Naive B cell (primary cell): ENCODE data around the gene SETD7. TPM values are rescaled to one million over a fixed set of nuclear protein-coding genes. Genes with fewer than 3 reads are reported as not detected.

Source experiments
- ATAC-seq, 2 donors: fragments of 150-1000 bp; cut with Tn5 transposase; 2 replicates each; pipeline ENCODE4 v1.10.0; 2021; ENCODE audit warnings: low read depth in 2 of 2, mild to moderate bottlenecking in 2 of 2, moderate library complexity in 2 of 2
- DNase-seq: peaks from one replicate; pipeline ENCODE4 v3.0.0; 2022
- H3K27ac Mint-ChIP-seq, 6 donors: one replicate each; pipeline ENCODE4 v1.8.0; 2020 to 2022; ENCODE audit warnings: mild to moderate bottlenecking in 6 of 6, mixed read lengths in 6 of 6, moderate library complexity in 5 of 6, inconsistent platforms in 2 of 6
- H3K27me3 Mint-ChIP-seq, 3 donors: one replicate each; pipeline ENCODE4 v1.8.0; 2021 to 2022; ENCODE audit warnings: mixed read lengths in 3 of 3, mild to moderate bottlenecking in 1 of 3
- H3K36me3 Mint-ChIP-seq, 2 donors: one replicate each; pipeline ENCODE4 v1.8.0; 2020 to 2022; ENCODE audit warnings: mixed read lengths in 2 of 2, inconsistent platforms in 1 of 2, mild to moderate bottlenecking in 1 of 2
- H3K4me1 Mint-ChIP-seq, 3 donors: one replicate each; pipeline ENCODE4 v1.8.0; 2020 to 2022; ENCODE audit warnings: mixed read lengths in 3 of 3, inconsistent platforms in 1 of 3, mild to moderate bottlenecking in 1 of 3, moderate library complexity in 1 of 3
- H3K4me3 Mint-ChIP-seq, 8 donors: one replicate each; pipeline ENCODE4 v1.8.0; 2020 to 2022; ENCODE audit warnings: mild to moderate bottlenecking in 8 of 8, mixed read lengths in 8 of 8, moderate library complexity in 8 of 8, inconsistent platforms in 2 of 8
- H3K9me3 Mint-ChIP-seq, 7 donors: one replicate each; pipeline ENCODE4 v1.8.0; 2020 to 2022; ENCODE audit warnings: mixed read lengths in 7 of 7, mild to moderate bottlenecking in 5 of 7, inconsistent platforms in 2 of 7, moderate library complexity in 1 of 7
- polyA plus RNA-seq, 6 donors: library from polyadenylated mRNA; unstranded; fragments of 300-500 nt; fragmentation: Illumina TruSeq; gene quantifications; one replicate each; pipeline ENCODE4 v1.2.3, GENCODE V29; 2021; ENCODE audit warnings: low read depth in 6 of 6

Gene SETD7
- polyA plus RNA-seq, 6 donors from 2014 or later = 6.2 to 18.2 (median 11.9) TPM

GRCh38 chr4:139508581-139509237, 47.3 kb downstream of the SETD7 start:
- H3K27me3 Mint-ChIP-seq = no peaks in the 10 kb centered on the region
- no peaks in the 10 kb centered on the region for H3K4me1 Mint-ChIP-seq
- peak overlapping the region in 2 of 6 donors; percentile 53 to 89 for H3K27ac Mint-ChIP-seq
- peaks cover 0 to 6% (median 4%) of the 10 kb centered on the region in 7 donors for H3K9me3 Mint-ChIP-seq
- H3K36me3 Mint-ChIP-seq = peaks cover 12 to 17% of the 10 kb centered on the region in 2 donors
- DNase-seq (no peak), ATAC-seq (no peak)
- no peak overlapping the region for H3K4me3 Mint-ChIP-seq

- no peak for ATAC-seq
- no peaks in the 10 kb centered on the region for H3K27me3 Mint-ChIP-seq
- peaks cover 15 to 19% of the 10 kb centered on the region in 2 donors for H3K36me3 Mint-ChIP-seq
- H3K27ac Mint-ChIP-seq = peak overlapping the region in 3 of 6 donors; percentile 4 to 66 (median 10)
- H3K4me3 Mint-ChIP-seq = no peak overlapping the region
- peaks cover 0 to 7% (median 5%) of the 10 kb centered on the region in 7 donors for H3K9me3 Mint-ChIP-seq
- H3K4me1 Mint-ChIP-seq = peaks cover 0 to 5% (median 0%) of the 10 kb centered on the region in 3 donors
- DNase-seq = no peak
Measured at GRCh38 chr4:139506774-139507173, 49.2 kb downstream of the SETD7 start.

- Mint-ChIP-seq H3K9me3 (peaks cover 0 to 7% (median 5%) of the 10 kb centered on the region in 7 donors), H3K4me1 (peaks cover 0 to 5% (median 0%) of the 10 kb centered on the region in 3 donors), H3K36me3 (peaks cover 9 to 11% of the 10 kb centered on the region in 2 donors), H3K27ac (no peak overlapping the region), H3K27me3 (no peaks in the 10 kb centered on the region), H3K4me3 (no peak overlapping the region)
- no peak for DNase-seq
- ATAC-seq = no peak
Measured at GRCh38 chr4:139503622-139504166, 52.3 kb downstream of the SETD7 start.

GRCh38 chr4:139501927-139502899, 53.8 kb downstream of the SETD7 start:
- Mint-ChIP-seq H3K36me3 (peaks cover 7 to 9% of the 10 kb centered on the region in 2 donors), H3K27ac (peak overlapping the region in 2 of 6 donors; percentile 7 to 12), H3K4me3 (peak overlapping the region in 1 of 8 donors; percentile 68), H3K9me3 (peaks cover 0 to 7% (median 5%) of the 10 kb centered on the region in 7 donors), H3K27me3 (peaks cover 0 to 4% (median 0%) of the 10 kb centered on the region in 3 donors), H3K4me1 (peaks cover 0 to 5% (median 0%) of the 10 kb centered on the region in 3 donors)
- DNase-seq = no peak
- ATAC-seq = no peak

GRCh38 chr4:139501527-139501926, 54.5 kb downstream of the SETD7 start:
- DNase-seq (no peak), ATAC-seq (no peak)
- Mint-ChIP-seq H3K9me3 (peaks cover 0 to 7% (median 5%) of the 10 kb centered on the region in 7 donors), H3K4me3 (no peak overlapping the region), H3K4me1 (peaks cover 0 to 5% (median 0%) of the 10 kb centered on the region in 3 donors), H3K27ac (no peak overlapping the region), H3K27me3 (peaks cover 0 to 4% (median 0%) of the 10 kb centered on the region in 3 donors), H3K36me3 (peaks cover 7 to 9% of the 10 kb centered on the region in 2 donors)

GRCh38 chr4:139501117-139501516, 54.9 kb downstream of the SETD7 start:
- peaks cover 7 to 9% of the 10 kb centered on the region in 2 donors for H3K36me3 Mint-ChIP-seq
- DNase-seq (no peak), ATAC-seq (no peak)
- peak overlapping the region in 1 of 6 donors; percentile 29 for H3K27ac Mint-ChIP-seq
- H3K4me1 Mint-ChIP-seq = peaks cover 0 to 5% (median 0%) of the 10 kb centered on the region in 3 donors
- H3K9me3 Mint-ChIP-seq = peaks cover 0 to 7% (median 5%) of the 10 kb centered on the region in 7 donors
- no peak overlapping the region for H3K4me3 Mint-ChIP-seq
- H3K27me3 Mint-ChIP-seq = peaks cover 0 to 4% (median 0%) of the 10 kb centered on the region in 3 donors

- no peak overlapping the region for H3K4me3 Mint-ChIP-seq
- H3K27me3 Mint-ChIP-seq = peaks cover 0 to 4% (median 0%) of the 10 kb centered on the region in 3 donors
- H3K27ac Mint-ChIP-seq = no peak overlapping the region
- peaks cover 6 to 7% of the 10 kb centered on the region in 2 donors for H3K36me3 Mint-ChIP-seq
- no peak for ATAC-seq
- DNase-seq = no peak
- H3K4me1 Mint-ChIP-seq = peaks cover 0 to 5% (median 0%) of the 10 kb centered on the region in 3 donors
- H3K9me3 Mint-ChIP-seq = peaks cover 0 to 6% (median 2%) of the 10 kb centered on the region in 7 donors
Measured at GRCh38 chr4:139499186-139499585, 56.8 kb downstream of the SETD7 start.

GRCh38 chr4:139493176-139493575, 62.8 kb downstream of the SETD7 start:
- ATAC-seq = no peak
- Mint-ChIP-seq H3K27ac (no peak overlapping the region), H3K36me3 (no peaks in the 10 kb centered on the region), H3K9me3 (peaks cover 0 to 1% (median 0%) of the 10 kb centered on the region in 7 donors), H3K4me3 (no peak overlapping the region), H3K4me1 (no peaks in the 10 kb centered on the region), H3K27me3 (peaks cover 0 to 4% (median 0%) of the 10 kb centered on the region in 3 donors)
- no peak for DNase-seq

GRCh38 chr4:139492429-139492828, 63.6 kb downstream of the SETD7 start:
- H3K4me3 Mint-ChIP-seq = no peak overlapping the region
- peaks cover 0 to 1% (median 0%) of the 10 kb centered on the region in 7 donors for H3K9me3 Mint-ChIP-seq
- ATAC-seq = no peak
- no peaks in the 10 kb centered on the region for H3K27me3 Mint-ChIP-seq
- no peaks in the 10 kb centered on the region for H3K4me1 Mint-ChIP-seq
- no peak overlapping the region for H3K27ac Mint-ChIP-seq
- DNase-seq = no peak
- H3K36me3 Mint-ChIP-seq = no peaks in the 10 kb centered on the region

- no peak overlapping the region for H3K27ac Mint-ChIP-seq
- H3K9me3 Mint-ChIP-seq = peaks cover 0 to 1% (median 0%) of the 10 kb centered on the region in 7 donors
- H3K4me3 Mint-ChIP-seq = no peak overlapping the region
- no peaks in the 10 kb centered on the region for H3K36me3 Mint-ChIP-seq
- no peaks in the 10 kb centered on the region for H3K27me3 Mint-ChIP-seq
- H3K4me1 Mint-ChIP-seq = no peaks in the 10 kb centered on the region
- no peak for ATAC-seq
- no peak for DNase-seq
Measured at GRCh38 chr4:139489638-139490037, 66.4 kb downstream of the SETD7 start.

GRCh38 chr4:139488442-139488841, 67.6 kb downstream of the SETD7 start:
- peak overlapping the region in 2 of 6 donors; percentile 9 to 66 for H3K27ac Mint-ChIP-seq
- ATAC-seq = no peak

GRCh38 chr4:139484783-139485311, 71.2 kb downstream of the SETD7 start:
- no peaks in the 10 kb centered on the region for H3K36me3 Mint-ChIP-seq
- H3K4me3 Mint-ChIP-seq = no peak overlapping the region
- no peaks in the 10 kb centered on the region for H3K4me1 Mint-ChIP-seq
- no peak for ATAC-seq
- H3K27ac Mint-ChIP-seq = no peak overlapping the region
- no peaks in the 10 kb centered on the region for H3K9me3 Mint-ChIP-seq
- no peaks in the 10 kb centered on the region for H3K27me3 Mint-ChIP-seq
- no peak for DNase-seq

More at GRCh38 chr4:139488442-139488841, 67.6 kb downstream of the SETD7 start:
- DNase-seq = no peak
- Mint-ChIP-seq H3K4me1 (no peaks in the 10 kb centered on the region), H3K9me3 (peaks cover 0 to 1% (median 0%) of the 10 kb centered on the region in 7 donors), H3K4me3 (no peak overlapping the region), H3K27me3 (no peaks in the 10 kb centered on the region), H3K36me3 (no peaks in the 10 kb centered on the region)

GRCh38 chr4:139483000-139483399, 73.0 kb downstream of the SETD7 start:
- ATAC-seq = no peak
- Mint-ChIP-seq H3K36me3 (no peaks in the 10 kb centered on the region), H3K27ac (no peak overlapping the region), H3K4me3 (no peak overlapping the region), H3K4me1 (peaks cover 0 to 4% (median 0%) of the 10 kb centered on the region in 3 donors), H3K9me3 (no peaks in the 10 kb centered on the region), H3K27me3 (no peaks in the 10 kb centered on the region)
- no peak for DNase-seq
